Stimulated activated CD8-positive, alpha-beta memory T cell treated with anti-CD3 and anti-CD28 coated beads, Interleukin-12 subunit alpha, Interleukin-12 subunit beta, amount 100 ng/mL, for 24 hours (primary cell): ENCODE results near the gene CNTF.

Experiments used
- DNase-seq: peaks from one replicate; pipeline ENCODE4 v3.0.0-alpha.2; 2020; ENCODE audit errors: extremely low read depth

CNTF gene

DNA sequence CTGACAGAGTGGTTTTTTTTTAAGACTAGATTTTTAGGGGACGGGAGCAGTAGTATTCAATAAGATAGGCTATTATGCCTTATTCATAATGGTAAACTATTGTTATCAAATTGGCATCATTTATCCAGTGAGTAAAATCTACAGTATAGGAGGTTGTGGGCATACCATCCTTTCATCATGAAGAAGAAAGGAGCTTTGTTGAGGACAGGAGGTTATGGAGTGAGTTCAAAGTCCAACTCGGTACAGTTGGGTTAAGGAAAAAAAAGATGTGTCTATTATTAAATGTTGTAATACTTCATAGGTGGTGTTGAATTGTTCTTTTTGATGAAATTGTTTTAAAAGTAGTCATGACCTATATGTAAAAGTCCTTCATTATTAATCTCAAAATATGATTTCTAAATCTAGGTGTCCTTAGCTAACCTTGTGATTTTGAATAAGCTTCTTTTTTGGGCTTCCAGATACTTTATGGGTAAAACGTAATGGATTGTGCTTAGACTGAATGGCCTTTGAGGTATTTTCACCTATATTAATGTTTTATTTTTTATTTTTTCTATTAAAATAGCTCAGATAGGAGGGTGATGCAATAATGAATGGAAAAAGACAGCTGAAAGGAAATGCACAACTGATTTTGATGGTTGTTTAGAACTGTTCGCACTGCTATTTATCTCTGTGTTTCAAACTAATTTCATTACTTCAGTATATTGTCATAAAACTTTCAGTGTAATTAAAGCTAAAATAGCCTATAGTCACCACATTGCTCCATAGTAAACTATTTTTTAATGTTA is 15.3 kb upstream of the CNTF start:
- DNase-seq = no peak

DNA sequence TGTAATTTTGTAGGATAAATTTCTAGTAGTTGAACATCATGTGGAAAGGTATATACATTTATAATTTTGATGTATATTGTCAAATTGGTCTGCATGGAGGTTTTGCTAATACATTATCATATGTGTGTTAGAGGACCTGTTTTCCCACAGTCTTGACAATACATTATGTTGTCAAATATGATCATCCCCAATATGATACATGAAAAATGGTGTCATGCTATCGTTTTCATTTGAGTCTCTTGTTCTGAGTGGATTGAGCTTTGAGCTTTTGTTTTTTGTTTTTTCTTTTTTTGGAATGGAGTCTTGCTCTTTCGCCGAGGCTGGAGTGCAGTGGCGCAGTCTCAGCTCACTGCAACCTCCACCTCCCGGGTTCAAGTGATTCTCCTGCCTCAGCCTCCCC is 14.1 kb upstream of the CNTF start:
- no peak for DNase-seq

DNA sequence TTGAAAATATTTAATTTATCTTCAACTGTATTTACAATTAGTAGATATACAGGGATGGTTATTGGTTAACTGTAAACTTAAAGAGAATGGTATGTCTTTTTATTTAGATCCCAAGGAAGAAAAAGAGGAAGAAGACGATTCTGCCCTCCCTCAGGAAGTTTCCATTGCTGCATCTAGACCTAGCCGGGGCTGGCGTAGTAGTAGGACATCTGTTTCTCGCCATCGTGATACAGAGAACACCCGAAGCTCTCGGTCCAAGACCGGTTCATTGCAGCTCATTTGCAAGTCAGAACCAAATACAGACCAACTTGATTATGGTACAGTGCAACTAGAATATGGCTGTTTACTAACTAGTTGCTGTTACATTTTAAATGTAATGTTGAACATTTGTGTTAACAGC is 12.7 kb upstream of the CNTF start:
- no peak for DNase-seq

DNA sequence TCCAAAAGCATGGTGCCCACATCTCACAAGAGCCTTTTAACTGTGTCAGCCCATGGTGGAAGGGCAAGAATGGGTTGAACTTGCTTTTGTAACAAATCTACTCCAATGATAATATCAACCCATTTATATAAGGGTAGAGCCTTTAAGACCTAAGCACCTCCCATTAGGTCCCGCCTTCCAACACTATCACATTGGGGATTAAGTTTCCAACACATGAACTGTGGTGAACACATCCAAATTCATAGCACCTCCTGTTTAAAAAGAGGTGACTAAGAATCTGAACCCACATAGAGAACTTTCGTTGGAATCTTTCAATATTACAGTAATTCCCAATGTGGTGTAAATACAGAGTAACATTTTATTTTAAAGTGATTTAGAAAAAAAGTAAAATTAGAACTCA is 9.2 kb upstream of the CNTF start:
- no peak for DNase-seq

DNA sequence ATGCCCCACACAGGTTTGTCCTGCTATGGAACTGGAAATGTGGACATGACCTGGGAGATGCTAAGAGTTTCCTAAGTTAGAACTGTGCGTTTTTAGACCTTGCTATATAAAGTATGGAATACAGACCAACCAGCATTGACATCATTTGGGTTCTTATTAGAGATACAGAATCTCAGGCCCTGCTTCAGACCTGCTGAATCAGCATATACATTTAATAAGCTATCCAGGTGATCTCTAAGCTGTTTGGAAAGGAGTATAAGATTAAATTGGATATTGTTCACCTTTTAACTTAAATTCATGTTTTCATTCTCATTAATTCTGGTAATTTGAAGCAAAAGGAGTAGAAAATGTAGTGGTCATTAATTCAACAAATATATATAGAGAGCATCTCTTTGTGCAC is 6.9 kb upstream of the CNTF start:
- DNase-seq = no peak

DNA sequence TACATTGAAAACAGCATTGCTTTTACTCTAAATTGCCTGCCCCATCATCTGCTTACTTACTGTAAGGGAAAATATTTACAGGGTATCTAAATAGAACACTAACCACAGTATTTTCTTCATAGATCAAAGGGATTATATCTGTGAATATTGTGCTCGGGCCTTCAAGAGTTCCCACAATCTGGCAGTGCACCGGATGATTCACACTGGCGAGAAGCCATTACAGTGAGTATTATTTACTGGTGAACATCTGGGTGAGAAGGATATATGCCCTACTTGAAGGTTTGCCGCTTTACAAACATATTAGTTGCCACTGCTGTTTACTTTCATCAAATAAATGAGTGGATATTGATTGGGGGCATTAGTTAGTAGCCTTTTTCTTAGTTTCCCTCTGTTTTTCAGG is 5.9 kb upstream of the CNTF start:
- DNase-seq = no peak

DNA sequence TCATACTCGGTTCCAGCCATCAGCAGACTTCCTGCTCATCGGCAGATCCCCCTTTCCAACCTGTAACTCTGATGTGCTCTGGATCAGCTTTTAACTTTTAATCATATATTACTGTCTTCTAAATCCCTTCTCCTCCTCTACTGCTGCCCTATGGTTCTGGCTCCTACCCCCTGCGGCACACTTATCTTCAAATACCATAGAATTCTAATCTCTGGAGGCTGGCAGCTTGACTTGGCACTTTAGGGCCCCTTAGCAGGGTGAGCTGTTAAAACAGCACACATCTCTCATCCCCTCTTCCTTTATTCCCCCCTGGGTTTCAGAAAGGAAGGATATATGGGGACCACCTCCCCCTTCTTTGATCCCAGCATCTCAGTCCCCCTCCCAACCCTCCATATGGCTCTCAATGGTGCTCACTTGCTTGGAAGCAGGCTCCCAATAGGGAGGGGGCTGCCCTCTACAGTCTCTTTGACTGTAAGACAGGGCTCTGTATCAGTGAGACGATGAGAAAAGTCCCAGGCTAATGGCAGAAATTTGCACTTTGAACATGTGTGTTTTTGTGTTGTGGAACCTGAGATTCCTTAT is 4.4 kb upstream of the CNTF start:
- DNase-seq = no peak

DNA sequence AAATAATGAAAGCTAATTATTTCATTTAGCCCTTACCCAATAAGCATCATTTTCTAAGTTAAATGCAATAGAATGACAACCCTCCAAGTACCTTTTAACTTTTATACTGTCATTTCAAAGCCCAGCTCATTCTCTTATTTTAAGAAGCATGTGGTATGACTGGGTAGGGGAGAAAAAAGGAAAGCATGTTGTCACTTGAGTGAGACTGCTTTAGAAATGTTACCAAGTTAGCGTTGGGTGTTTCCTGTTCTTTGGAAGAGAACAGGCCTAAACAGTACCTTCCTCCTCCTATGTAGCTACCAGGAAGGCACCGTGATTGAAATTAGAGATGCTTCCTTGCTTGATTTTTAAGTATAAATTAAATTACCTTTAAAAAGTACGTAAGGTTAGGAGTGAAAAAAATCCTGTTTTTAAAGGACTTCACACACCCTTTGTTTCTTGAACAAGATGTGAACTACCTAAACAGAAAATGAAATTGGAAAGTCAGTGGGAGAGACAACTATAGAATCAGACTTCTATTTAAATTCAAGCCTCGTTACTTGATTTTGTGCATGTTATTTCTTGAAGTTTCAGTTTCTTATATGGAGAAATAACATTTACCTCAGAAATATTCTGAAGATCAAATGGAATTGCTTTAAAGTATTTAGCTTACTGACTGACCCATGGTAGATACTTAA is 741 bp upstream of the CNTF start:
- DNase-seq = no peak

DNA sequence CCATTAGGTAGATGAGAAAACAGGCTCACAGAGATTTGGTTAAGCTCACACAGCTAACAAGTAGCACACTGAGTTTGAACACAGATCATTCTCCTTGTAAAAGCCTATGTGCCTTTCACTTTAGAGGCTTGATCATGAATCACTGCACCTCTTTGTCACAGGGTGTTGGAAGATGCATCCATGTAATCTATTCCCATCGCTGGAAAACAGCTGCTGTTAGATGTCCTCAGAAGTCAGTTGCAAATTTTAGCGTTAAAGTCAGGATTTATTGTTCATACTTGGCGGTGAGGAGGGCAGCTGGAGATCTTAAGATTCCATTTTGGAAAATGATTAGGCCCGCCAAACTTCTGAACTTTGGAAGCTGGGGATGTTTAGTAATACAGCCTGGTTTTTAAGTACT is 2.6 kb downstream of the CNTF start:
- DNase-seq = no peak

DNA sequence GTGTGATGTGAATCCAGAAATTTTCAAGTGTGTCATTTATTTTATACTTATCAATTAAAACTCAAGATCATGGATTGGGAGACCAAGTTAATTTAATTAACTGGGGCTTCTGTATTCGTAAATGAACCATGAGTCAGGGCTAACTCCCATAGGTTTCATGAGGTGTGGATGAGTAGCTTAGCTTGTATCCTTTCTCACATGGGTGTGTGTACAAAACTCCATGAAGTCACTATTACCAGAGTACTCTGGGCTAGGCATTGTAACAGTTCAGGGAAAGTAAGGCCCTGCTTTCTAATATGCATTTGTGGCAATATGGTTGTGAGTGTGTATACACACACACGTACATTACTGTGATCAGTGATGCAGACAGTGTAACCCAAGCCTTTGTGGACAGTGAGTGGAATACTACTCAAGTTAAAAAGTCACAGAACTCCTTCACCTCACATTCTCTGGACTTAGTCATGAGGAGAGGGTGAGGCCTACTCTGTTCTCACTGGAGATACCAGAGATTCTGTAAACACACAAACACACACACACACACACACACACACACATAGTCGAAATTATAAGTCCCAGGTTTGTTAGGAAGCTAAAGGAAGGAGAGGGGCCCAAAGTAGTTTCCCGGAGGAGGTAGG is 3.5 kb downstream of the CNTF start:
- DNase-seq = no peak

DNA sequence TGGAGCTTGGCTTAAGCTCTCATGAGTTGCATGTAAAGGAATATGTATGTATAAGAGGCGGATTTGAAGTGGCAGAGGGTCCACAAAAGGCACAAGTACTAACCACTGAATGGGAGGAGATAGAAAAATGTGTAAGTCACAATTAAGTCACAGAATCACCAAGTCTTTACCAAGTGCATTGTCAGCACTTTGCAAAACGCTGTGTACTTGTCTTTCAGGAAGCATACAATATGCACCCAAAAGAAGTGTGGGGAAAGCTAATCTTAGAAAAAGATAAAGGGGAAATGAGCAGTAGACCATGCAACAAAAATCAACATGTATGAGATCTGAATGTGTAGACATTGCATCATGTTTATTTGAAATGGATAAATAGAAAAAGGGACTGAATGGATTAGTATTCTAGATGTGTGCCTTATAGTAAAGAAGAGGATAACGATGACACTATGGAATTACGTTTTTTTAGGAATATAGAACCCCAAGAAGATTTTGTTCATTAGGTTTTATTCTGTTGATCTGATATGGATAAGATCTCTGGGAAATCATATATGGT is 4.5 kb downstream of the CNTF start:
- no peak for DNase-seq

DNA sequence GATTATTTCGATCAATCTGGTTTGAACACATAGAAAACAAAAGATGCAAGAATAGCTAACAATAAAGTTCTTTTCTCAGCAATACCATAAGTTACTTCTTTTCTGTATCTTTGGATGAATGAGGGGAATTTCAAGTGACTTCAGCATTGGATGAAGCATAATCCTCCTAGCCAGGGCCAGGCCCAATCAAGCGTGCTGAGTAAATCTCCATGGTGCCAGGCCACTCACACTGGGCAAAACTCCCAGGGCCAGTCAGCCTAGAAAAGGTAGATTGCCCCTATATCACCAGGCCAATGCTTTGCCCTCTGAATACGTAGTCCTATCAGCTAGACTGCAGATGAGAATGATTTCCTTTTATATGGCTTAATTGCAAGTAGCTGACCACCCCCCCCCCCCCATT is 6.0 kb downstream of the CNTF start:
- no peak for DNase-seq

DNA sequence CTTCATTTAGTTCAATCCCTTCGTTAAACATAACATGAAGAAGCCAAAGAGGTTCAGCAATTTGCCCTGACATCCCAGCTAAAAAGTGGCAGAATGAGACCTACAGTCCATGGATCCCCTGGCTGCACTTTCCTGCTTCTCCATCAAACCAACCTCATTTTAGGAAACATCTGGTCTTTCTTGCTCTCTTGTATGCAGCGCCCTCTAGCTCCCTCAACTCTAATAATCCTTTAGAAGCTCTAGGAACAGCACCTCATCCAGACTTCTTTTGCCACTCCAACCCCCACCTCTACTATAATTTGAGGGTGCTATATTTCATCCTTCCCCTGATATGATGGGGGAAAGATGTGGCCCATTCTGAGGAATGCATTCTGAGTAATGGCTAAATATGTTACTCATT is 7.4 kb downstream of the CNTF start:
- DNase-seq = no peak

DNA sequence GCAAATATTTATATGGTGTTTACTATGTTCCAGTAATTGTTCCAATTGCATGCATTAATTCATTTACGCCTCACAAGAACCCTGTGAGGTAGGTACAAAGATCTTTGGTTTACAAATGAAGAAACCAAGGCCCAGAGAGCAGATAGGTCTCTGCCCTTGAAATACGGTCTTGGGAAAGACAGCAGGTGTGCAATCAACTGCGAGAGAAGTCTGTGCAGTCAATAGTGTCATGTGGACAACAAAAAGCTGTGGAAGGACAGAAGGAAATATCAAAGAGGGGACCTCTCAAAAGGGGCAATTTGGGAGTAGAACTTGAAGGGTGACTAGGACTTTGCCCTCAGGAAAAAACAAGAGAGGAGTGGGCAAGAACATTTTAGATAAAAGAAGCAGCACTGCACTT is 8.9 kb downstream of the CNTF start:
- DNase-seq = no peak

DNA sequence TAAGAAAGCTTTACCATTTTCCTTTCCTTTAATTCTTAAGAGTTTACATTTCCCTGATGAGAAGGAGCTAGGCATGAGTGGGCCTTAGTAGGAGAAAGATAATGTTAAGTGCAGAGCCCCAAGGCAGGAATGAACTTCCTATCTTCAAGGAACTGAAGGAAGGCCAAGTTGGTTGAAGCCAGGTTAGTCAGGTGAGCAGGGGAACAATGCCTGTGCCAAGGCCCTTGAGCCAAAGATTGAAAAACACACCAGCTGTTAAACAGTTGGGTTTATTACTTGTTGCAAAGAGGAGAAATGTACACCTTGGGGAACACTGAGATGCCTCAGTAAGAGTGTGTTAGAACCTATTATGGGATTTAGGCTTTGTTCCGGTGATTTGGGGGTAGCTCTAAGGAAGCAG is 10.0 kb downstream of the CNTF start:
- no peak for DNase-seq

DNA sequence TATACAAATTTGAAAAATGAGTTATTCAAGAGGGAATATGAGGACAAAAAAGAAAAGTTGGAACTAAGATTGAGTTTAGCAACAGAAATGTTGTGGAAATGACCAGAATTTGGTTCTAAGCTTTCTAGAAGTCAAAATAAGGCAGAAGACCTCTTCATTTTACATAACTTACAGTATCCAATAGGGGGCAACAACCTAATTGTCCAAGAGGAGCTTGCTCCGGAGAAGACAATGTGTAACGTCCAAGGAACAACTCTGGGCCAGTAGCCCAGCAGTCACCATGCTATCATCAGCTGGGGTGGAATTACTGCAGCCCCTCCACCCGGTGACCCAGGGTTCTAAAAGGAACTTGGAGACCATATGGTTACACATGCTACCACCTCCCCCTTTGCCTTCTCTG is 14.1 kb downstream of the CNTF start:
- no peak for DNase-seq

DNA sequence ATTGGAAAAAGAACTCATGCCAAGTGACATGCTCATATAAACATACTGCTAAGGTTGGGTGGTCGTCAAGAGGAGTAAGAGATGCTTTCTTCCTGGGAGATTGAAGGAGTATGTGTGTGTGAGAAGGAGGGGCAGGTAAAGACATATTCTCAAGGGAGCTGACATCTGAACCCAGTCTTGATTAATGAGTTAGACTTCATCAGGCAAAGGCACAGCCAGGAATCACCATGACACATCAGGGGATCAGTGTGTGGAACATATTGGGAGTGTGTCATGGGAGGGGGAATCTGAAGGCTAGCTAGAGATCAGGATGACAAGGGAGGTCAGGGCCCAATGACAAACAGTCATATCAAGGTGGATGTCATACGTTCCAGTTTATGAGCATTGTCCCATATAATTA is 14.9 kb downstream of the CNTF start:
- no peak for DNase-seq

DNA sequence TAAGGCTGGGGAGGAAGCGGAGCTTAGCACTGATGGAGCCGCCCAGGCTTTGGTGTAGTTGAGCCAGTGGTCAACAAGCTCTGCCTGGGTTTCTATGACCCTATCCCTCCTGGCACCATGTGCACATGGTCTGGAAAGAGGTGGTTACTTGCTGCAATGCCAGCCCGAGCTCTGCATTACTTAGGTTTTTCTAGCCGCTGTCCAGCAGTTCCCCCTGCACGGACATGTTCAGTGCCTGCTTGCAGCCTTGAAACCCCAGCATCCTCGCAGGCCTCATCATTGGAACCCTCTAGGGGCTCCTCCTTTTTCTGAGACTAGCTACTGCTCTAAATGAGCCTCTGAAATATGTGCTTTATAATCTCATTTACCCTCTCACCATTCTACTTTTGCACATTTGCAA is 16.6 kb downstream of the CNTF start:
- DNase-seq = no peak

DNA sequence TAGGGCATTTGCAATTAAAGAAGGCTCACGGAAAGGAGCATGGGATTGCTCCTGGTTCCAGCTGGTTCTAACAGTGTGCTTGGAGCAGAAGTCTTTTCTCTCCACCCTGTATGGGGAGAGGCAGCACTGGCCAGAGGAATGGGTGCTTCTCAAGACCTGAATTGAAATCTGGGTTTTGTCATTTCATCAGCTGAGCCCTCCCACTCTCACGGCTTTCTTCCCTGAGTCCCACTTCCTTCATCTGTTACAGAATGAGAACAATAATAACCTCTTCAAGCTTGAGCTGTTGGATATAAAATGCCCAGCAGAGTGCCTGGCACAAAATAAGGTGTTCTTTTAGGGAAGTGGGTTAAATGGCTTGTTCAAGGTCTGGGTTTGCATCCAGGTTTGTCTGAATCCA is 17.2 kb downstream of the CNTF start:
- DNase-seq = no peak

DNA sequence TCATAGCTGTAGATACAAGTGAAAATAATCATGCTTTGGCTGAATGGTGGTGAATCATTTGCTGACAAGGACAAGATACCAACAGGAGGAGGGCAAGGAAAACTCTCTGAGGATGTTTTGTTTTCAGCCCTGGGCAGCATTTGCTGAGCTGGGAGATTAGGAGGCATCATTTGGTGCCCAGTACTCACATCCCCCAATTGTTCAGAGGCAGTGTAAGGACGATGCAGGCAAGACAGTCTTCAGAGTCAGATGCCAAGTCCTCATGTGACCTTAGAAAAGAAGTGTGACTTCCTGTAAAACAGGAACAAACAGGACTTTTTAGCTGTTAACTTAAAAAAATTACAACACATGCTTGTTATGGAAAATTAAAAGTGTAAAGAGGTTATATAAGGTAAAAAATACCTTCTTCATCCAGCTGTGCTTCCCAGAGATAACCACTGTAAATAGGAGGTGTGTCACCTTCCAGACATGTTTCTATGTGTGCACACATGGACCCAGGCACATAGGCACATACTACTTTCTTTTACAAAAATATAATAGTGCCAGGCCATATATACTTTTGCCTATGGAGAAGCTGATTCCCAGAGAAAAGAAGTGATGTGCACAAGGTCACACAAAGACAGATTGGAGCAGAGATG is 18.0 kb downstream of the CNTF start:
- no peak for DNase-seq

DNA sequence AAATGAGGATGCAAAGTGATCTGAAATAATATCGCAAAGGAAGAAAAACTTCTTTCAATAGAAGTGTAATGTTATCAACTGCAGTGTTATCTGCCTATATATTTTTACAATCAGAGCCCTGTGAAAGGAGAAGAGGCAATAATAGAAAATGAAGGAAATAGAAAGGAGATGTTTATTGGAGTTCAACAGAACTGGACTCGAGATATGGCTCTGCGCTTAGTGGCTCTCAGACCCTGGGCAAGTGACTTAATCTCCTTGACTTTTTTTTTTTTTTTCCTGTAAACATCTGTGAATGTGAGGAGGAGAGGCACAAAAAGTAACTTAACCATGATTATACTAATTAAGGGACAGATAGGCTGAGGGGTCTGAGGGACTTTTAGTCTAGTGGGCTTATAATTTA is 18.9 kb downstream of the CNTF start:
- no peak for DNase-seq
